Epithelial cell of esophagus (primary cell): Measurements from ENCODE around the gene STEAP2.

Experiments
- DNase-seq: peaks from one replicate; pipeline ENCODE4 v3.0.0; 2010; ENCODE audit warnings: low read depth
- H3K4me3 ChIP-seq: 2 replicates; pipeline ENCODE4 v1.5.1; 2011; ENCODE audit warnings: mild to moderate bottlenecking, low read length, control low read depth
- TF ChIP-seq, protein P1 (sequence below): IDR thresholded peaks from 2 replicates; pipeline ENCODE4 v1.5.1; 2011; ENCODE audit warnings: low read depth, mild to moderate bottlenecking, low read length, control low read depth, inconsistent platforms; ENCODE audit not compliant: insufficient read depth; ENCODE audit errors: missing control alignments

The STEAP2 gene

DNA sequence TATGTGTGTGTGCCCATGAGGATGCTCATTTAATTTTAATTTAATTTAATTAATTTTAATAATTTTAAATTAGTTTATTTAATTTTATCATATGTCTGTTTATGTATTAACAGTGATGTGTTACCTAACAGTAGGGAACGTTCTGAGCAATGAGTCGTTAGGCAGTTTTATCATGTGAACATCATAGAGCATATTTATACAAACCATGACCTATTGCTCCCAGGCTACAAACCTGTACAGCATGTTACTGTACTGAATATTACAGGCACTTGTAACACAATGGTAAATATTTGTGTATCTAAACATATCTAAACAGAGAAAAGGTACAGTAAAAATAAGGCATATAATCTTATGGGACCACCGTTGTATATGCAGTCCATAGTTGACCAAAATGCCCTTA is 19.8 kb downstream of the STEAP2 start:
- no peak overlapping the region for H3K4me3 ChIP-seq
- DNase-seq = peak; percentile 36
- TF ChIP-seq, protein P1, sequence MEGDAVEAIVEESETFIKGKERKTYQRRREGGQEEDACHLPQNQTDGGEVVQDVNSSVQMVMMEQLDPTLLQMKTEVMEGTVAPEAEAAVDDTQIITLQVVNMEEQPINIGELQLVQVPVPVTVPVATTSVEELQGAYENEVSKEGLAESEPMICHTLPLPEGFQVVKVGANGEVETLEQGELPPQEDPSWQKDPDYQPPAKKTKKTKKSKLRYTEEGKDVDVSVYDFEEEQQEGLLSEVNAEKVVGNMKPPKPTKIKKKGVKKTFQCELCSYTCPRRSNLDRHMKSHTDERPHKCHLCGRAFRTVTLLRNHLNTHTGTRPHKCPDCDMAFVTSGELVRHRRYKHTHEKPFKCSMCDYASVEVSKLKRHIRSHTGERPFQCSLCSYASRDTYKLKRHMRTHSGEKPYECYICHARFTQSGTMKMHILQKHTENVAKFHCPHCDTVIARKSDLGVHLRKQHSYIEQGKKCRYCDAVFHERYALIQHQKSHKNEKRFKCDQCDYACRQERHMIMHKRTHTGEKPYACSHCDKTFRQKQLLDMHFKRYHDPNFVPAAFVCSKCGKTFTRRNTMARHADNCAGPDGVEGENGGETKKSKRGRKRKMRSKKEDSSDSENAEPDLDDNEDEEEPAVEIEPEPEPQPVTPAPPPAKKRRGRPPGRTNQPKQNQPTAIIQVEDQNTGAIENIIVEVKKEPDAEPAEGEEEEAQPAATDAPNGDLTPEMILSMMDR = no peak

DNA sequence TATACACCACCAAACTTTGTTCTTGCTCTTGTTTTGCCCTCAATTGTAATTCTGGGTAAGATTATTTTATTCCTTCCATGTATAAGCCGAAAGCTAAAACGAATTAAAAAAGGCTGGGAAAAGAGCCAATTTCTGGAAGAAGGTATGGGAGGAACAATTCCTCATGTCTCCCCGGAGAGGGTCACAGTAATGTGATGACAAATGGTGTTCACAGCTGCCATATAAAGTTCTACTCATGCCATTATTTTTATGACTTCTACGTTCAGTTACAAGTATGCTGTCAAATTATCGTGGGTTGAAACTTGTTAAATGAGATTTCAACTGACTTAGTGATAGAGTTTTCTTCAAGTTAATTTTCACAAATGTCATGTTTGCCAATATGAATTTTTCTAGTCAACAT is 20.9 kb downstream of the STEAP2 start:
- DNase-seq = no peak
- H3K4me3 ChIP-seq = no peak overlapping the region
- TF ChIP-seq, protein P1 = no peak

DNA sequence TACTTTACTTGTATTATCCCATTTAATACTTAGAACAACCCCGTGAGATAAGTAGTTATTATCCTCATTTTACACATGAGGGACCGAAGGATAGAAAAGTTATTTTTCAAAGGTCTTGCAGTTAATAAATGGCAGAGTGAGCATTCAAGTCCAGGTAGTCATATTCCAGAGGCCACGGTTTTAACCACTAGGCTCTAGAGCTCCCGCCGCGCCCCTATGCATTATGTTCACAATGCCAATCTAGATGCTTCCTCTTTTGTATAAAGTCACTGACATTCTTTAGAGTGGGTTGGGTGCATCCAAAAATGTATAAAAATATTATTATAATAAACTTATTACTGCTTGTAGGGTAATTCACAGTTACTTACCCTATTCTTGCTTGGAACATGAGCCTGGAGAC is 22.0 kb downstream of the STEAP2 start:
- no peak overlapping the region for H3K4me3 ChIP-seq
- TF ChIP-seq, protein P1 = no peak
- no peak for DNase-seq

DNA sequence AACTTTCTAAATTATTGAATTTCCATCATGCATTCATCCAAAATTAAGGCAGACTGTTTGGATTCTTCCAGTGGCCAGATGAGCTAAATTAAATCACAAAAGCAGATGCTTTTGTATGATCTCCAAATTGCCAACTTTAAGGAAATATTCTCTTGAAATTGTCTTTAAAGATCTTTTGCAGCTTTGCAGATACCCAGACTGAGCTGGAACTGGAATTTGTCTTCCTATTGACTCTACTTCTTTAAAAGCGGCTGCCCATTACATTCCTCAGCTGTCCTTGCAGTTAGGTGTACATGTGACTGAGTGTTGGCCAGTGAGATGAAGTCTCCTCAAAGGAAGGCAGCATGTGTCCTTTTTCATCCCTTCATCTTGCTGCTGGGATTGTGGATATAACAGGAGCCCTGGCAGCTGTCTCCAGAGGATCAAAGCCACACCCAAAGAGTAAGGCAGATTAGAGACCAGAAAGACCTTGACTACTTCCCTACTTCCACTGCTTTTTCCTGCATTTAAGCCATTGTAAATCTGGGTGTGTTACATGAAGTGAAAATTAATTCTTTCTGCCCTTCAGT is 25.3 kb downstream of the STEAP2 start:
- TF ChIP-seq, protein P1 = no peak
- no peak overlapping the region for H3K4me3 ChIP-seq
- DNase-seq = no peak

DNA sequence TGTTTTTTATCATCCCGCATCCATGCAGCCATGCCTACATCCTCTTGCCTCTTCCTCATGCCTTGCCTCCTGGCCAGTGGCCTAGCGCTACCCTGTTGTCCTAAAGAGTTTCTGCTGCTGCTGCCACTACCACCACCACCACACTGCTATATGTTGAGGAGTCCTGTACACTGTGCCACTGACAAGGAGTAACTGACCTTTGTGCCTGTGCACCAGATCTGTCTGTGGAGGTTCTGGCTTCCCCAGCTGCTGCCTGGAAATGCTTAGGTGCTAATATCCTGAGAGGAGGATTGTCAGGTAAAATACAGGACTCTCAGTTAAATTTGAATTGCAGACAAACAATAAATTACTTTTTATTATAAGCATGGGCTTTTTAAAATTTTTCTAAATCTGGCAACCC is 26.5 kb downstream of the STEAP2 start:
- H3K4me3 ChIP-seq = no peak overlapping the region
- no peak for DNase-seq
- TF ChIP-seq, protein P1 = no peak

DNA sequence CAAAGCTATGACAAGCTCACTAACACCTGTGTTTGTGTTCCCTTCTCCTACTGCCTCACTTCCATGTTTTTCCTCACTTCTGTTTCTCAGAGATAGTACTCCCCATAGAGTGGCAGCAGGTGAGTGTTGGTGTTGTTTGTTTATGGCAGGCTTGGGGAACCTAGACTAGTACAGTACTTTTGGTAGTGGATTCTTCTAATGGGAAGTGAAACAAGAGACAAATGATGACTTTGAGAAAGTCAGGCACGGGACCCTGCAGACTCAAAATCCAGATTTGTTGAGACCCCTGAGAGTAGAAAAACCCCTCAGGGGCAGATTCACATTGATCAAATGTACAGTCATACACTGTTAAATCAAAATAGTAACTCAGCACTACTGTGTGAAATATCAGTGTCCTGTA is 27.0 kb downstream of the STEAP2 start:
- DNase-seq = no peak
- TF ChIP-seq, protein P1 = no peak
- H3K4me3 ChIP-seq = no peak overlapping the region

DNA sequence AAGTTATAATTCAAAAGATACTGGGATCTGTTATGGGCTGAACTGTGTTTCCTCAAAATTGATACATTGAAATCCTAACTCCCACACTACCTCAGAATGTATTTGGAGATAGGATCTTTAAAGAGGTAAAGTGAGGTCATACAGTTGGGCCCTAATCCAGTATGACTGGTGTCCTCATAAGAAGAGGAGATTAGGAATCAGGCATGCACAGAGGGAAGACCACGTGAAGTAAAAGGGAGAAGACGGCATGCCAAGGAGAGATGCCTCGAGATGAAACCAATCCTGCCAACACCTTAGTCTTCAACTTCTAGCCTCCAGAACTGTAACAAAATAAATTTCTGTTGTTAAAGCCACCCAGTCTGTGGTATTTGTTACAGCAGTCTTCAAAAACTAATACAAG is 27.5 kb downstream of the STEAP2 start:
- TF ChIP-seq, protein P1 = no peak
- no peak for DNase-seq
- no peak overlapping the region for H3K4me3 ChIP-seq
